Heart left ventricle (tissue), 16 donors: ENCODE results near the gene LPP. TPM values are rescaled to one million over a fixed set of nuclear protein-coding genes. Genes with fewer than 3 reads are reported as not detected.

Experiments
- ATAC-seq, 4 donors: fragments of 200-7000 bp; cut with Tn5 transposase; one replicate each; pipeline ENCODE4 v1.9.1; 2020 to 2022; ENCODE audit warnings: moderate library complexity in 4 of 4, mild to moderate bottlenecking in 3 of 4, moderate number of reproducible peaks in 1 of 4
- DNase-seq, 5 donors: peaks; one replicate each; pipeline ENCODE4 v3.0.0-alpha.2; 2020
- H3K27ac ChIP-seq, 12 donors: fragments of 200-600 bp; sonication (generic) in 4 of 12; one replicate each; pipeline versions ENCODE4 v1.5.0 to v1.8.0; 2016 to 2022; ENCODE audit warnings: mild to moderate bottlenecking in 2 of 12
- H3K27me3 ChIP-seq, 9 donors: fragments of 200-600 bp; sonication (generic) in 2 of 9; one replicate each; pipeline versions ENCODE4 v1.5.1 to v1.8.0; 2016 to 2022; ENCODE audit warnings: mild to moderate bottlenecking in 3 of 9
- H3K36me3 ChIP-seq, 9 donors: fragments of 200-600 bp; sonication (generic) in 2 of 9; one replicate each; pipeline versions ENCODE4 v1.5.0 to v1.8.0; 2018 to 2022; ENCODE audit warnings: mild to moderate bottlenecking in 2 of 9
- H3K4me1 ChIP-seq, 12 donors: fragments of 200-600 bp; sonication (generic) in 4 of 12; one replicate each; pipeline versions ENCODE4 v1.5.0 to v1.8.0; 2016 to 2022; ENCODE audit warnings: mild to moderate bottlenecking in 3 of 12
- H3K4me3 ChIP-seq, 12 donors: fragments of 200-600 bp; sonication (generic) in 4 of 12; one replicate each; pipeline versions ENCODE4 v1.5.0 to v1.8.0; 2017 to 2022; ENCODE audit warnings: mild to moderate bottlenecking in 9 of 12, moderate library complexity in 4 of 12
- H3K9me3 ChIP-seq, 12 donors: fragments of 200-600 bp; sonication (generic) in 4 of 12; one replicate each; pipeline versions ENCODE4 v1.5.0 to v1.8.0; 2016 to 2022; ENCODE audit warnings: mild to moderate bottlenecking in 1 of 12
- POLR2A ChIP-seq, 2 donors: fragments of 450-650 bp; IDR thresholded peaks; one replicate each; pipeline ENCODE4 v1.6.1; 2017; ENCODE audit warnings: antibody characterized with exemption in 2 of 2, mild to moderate bottlenecking in 2 of 2, moderate library complexity in 2 of 2
- WGBS, 4 donors: extraction: QIAGEN DNeasy Blood & Tissue Kit in 2 of 4; methylation state at CpG; one replicate each; pipeline versions ENCODE4 v1.1.5 to v1.1.7; 2013 to 2018; 5-methylcytosine and 5-hydroxymethylcytosine counted together
- intact Hi-C, 10 donors: fragments of 100-400 bp; cut with DNase I; formaldehyde crosslinking; loops; one replicate each; pipeline versions ENCODE4 v1.11.1 to v1.14.2; 2022
- polyA plus RNA-seq, 2 donors: library from polyadenylated mRNA; stranded (reverse); fragments of 200-250 nt; gene quantifications; one replicate each; pipeline ENCODE4 v1.2.3, GENCODE V29; 2013
- total RNA-seq, 9 donors: library from RNA; depleted of rRNA in 2 of 9; stranded (reverse); fragments of >200 nt in 2 of 9; fragmentation: NEBNext Ultra II Directional in 3 of 9; extraction: Animal tissue kit (Norgen Biotek cat#: 25700) in 3 of 9; gene quantifications; one replicate each; pipeline versions ENCODE4 v1.1.0 to v1.2.4, GENCODE V29; 2016 to 2023
- TF ChIP-seq, protein P1 (sequence below), 12 donors: fragments of 200-600 bp; sonication (generic) in 4 of 12; IDR thresholded peaks; one replicate each; pipeline versions ENCODE4 v1.5.0 to v1.8.0; 2018 to 2022; ENCODE audit warnings: antibody characterized with exemption in 12 of 12, mild to moderate bottlenecking in 5 of 12
- donor health status: ischemic (EF 13 %, LVEDD 7.1; RV severe dilation, severe dysfunction).
- donor health status: healthy with polysubstance abuse.
- donor health status: DM: no; HTN: yes; CAD: no.
- donor health status: DM: no; HTN: no; CAD: no.
- donor health status: ischemic (EF 25% LVEDD 6.9; RV normal size, moderate dysfunction).
- donor health status: ischemic (EF 25% LVEDD 5.7; RV mildly dilated, moderate dysfunction).
- donor health status: healthy.
- donor health status: DM: yes; HTN: yes; CAD: no.
- donor health status: ischemic (EF 35%, LVEDD 5.7; RV mildly dilated, moderate dysfunction).
- donor health status: nonischemic (EF 11% LVEDD 7.7; RV severe dilation, severe dysfunction).
- donor health status: DM: yes; HTN: yes; CAD: no.
- donor health status: PGD.
- donor health status: ischemic (EF 29% LVEDD 5.4; RV normal size, mild dysfunction).
- donor health status: nonischemic (EF 23%, LVEDD 6.1; RV moderate dilation, normal function).

The LPP gene
- total and polyA plus RNA-seq, 11 donors, result 9.2 to 178 (median 100) TPM

DNA sequence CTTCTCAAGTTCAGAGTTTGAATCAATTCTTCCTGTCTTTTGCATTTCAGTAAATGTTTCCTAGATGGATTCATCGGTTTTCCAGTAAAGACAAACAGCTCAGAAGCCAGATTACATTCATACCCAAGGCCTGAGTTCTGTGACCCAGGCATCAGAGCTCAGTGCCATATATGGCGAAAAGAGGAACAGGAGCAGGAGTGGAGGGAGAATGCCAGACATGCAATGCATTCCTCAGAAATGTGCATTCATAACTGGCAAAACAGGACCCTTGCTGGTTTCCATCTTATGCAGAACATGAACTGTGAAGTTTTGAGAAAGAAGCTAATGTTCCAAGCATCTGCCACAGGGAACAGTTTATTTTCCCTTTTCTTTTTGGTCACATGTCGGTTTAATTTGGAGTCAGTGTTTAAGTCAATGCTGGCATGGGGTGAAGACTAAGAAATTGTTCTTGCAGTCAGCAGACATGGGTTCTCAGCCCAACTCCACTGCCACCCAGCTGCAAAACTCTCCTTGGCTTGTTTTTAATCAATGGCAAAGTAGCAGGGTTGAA is 116.5 kb downstream of the LPP start:
- TF ChIP-seq POLR2A (IDR thresholded peaks at IDR 0.05), result no peak
- TF ChIP-seq, protein P1, sequence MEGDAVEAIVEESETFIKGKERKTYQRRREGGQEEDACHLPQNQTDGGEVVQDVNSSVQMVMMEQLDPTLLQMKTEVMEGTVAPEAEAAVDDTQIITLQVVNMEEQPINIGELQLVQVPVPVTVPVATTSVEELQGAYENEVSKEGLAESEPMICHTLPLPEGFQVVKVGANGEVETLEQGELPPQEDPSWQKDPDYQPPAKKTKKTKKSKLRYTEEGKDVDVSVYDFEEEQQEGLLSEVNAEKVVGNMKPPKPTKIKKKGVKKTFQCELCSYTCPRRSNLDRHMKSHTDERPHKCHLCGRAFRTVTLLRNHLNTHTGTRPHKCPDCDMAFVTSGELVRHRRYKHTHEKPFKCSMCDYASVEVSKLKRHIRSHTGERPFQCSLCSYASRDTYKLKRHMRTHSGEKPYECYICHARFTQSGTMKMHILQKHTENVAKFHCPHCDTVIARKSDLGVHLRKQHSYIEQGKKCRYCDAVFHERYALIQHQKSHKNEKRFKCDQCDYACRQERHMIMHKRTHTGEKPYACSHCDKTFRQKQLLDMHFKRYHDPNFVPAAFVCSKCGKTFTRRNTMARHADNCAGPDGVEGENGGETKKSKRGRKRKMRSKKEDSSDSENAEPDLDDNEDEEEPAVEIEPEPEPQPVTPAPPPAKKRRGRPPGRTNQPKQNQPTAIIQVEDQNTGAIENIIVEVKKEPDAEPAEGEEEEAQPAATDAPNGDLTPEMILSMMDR (IDR thresholded peaks at IDR 0.05), result peak in 1 of 12 donors; percentile 6
- H3K4me3 ChIP-seq, result no peak overlapping the region
- WGBS, 4 donors, result 32 to 42% (median 33%) methylated on average over 3 of the region's 3 CpGs
- no peaks in the 10 kb centered on the region for H3K36me3 ChIP-seq
- no peaks in the 10 kb centered on the region for H3K9me3 ChIP-seq
- peaks cover 0 to 91% (median 66%) of the 10 kb centered on the region in 12 donors for H3K4me1 ChIP-seq
- intact Hi-C loops, result loop anchor here in 1 of 10 donors (10.0 kb wide), 1 partner anchor 116 kb away; the partner anchor contains the start of gene LPP
- peak overlapping the region; percentile 29 to 96 (median 76) for H3K27ac ChIP-seq
- no peak for DNase-seq
- no peaks in the 10 kb centered on the region for H3K27me3 ChIP-seq
- ATAC-seq, result peak in 3 of 4 donors; percentile 33 to 60 (median 57)

DNA sequence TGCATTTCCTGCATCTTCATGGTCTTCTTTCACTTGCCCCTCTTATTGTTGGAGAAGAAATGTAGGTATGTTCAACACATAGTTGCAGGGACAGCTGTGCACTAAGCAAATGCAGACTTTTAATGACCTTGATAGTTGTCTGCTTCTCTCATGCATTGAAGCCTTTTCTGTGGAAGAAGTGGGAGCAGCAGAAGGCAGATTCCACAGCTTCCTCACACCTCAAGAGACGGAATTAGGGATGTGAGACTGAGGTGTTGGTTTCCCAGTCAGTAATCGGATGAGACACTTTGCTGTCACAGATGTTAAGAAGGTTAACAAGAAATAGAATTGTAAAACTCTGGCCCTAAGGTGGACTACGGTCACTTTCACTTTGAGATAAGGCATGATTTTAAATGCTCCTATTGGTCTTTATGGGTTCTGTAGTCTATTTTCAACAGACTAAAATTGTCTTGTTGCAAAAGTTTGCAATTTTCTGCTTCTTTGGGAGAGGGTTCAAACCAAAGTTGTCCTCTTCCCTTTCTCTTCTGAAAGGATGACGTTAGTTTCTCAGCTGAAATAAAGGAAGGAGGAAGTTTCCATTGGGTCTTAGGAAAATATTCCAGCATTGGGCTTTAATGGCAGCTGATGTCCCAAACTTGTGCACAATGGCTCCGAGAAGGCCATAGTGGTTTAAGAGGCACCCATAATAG is 117.4 kb downstream of the LPP start:
- H3K9me3 ChIP-seq, result no peaks in the 10 kb centered on the region
- peaks cover 0 to 85% (median 65%) of the 10 kb centered on the region in 12 donors for H3K4me1 ChIP-seq
- H3K4me3 ChIP-seq, result peak overlapping the region in 2 of 12 donors; percentile 4 to 8
- WGBS, 4 donors, result 70 to 75% (median 74%) methylated on average over 5 of the region's 5 CpGs
- ATAC-seq (no peak), DNase-seq (no peak)
- H3K27ac ChIP-seq, result peak overlapping the region; percentile 29 to 96 (median 76)
- H3K27me3 ChIP-seq, result no peaks in the 10 kb centered on the region
- no peaks in the 10 kb centered on the region for H3K36me3 ChIP-seq
- intact Hi-C loops, result loop anchor here in 1 of 10 donors (10.0 kb wide), 1 partner anchor 117 kb away; the partner anchor contains the start of gene LPP
- TF ChIP-seq POLR2A (IDR thresholded peaks at IDR 0.05), result no peak
- TF ChIP-seq, protein P1 (IDR thresholded peaks at IDR 0.05), result no peak

DNA sequence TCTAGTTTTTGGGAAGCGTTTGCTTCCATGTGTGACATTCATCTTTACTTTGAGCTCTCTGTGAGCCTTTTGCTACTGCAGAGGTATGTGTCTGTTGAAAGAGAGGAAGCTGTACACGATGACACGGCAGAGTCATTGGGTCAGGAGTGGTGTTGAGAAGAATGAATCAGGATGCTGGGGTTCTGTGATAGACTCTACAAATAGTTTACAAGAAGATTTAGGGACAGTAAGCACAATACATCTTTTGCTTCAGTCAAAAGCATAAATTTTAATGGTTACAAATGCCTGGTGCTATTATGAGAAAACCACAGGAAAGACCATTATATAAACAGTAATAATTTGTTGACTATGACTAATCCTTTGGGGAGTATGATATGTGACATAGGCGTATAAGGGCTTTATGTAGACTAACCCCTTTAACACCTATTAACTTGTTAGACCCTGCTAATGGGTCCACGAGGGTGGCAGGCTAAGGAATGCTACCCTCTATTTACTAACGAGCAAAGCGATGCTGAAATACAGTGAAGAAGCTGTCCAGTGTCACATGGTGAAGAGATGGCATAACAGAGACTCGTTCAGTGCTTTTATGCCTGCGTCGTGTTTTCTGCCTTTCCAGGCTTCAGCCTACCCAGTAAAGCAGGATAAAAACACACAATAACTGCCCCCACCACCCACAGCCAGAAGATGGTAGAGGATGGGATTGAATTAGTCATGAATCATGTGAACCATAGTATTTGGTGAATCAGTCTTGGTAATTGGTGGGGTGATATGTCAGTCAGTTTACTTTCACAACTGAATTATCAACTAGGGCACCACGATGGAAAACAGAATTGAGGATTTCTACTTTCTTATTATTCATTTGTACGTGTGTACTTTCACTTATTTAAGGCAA is 118.8 kb downstream of the LPP start:
- TF ChIP-seq POLR2A (IDR thresholded peaks at IDR 0.05), result no peak
- TF ChIP-seq, protein P1 (IDR thresholded peaks at IDR 0.05), result no peak
- Histone ChIP-seq H3K27ac (peak overlapping the region in 10 of 12 donors; percentile 29 to 96 (median 78)), H3K4me3 (no peak overlapping the region), H3K36me3 (no peaks in the 10 kb centered on the region), H3K27me3 (no peaks in the 10 kb centered on the region), H3K9me3 (no peaks in the 10 kb centered on the region), H3K4me1 (peaks cover 0 to 71% (median 52%) of the 10 kb centered on the region in 12 donors)
- peak in 1 of 4 donors; percentile 10 for ATAC-seq
- WGBS, 4 donors, result 74 to 83% (median 80%) methylated on average over 12 of the region's 12 CpGs
- no peak for DNase-seq
- intact Hi-C loops, result loop anchor here in 1 of 10 donors (10.0 kb wide), 1 partner anchor 118 kb away; the partner anchor contains the start of gene LPP
